Uterus (tissue), 2 donors: ENCODE measurements around the gene NFIC.

Experiments
- CTCF ChIP-seq, 4 experiments: fragments of 200-600 bp in 2 of 4; fragments of 450-650 bp in 2 of 4; sonication (generic) in 2 of 4; IDR thresholded peaks; one replicate each; pipeline ENCODE4 v1.5.1; 2016 to 2019; ENCODE audit warnings: antibody characterized with exemption in 4 of 4, mild to moderate bottlenecking in 2 of 4, moderate library complexity in 1 of 4
- POLR2A ChIP-seq, 2 donors: fragments of 450-650 bp; IDR thresholded peaks; one replicate each; pipeline ENCODE4 v1.6.1; 2016; ENCODE audit warnings: antibody characterized with exemption in 2 of 2, mild to moderate bottlenecking in 1 of 2, moderate library complexity in 1 of 2

GRCh38 chr19:3320354-3320670 is 46.1 kb upstream of the NFIC start:
- TF ChIP-seq CTCF (IDR thresholded peaks at IDR 0.05): no peak
- no peak for TF ChIP-seq POLR2A (IDR thresholded peaks at IDR 0.05)
